Breast epithelium (tissue), 3 donors: ENCODE measurements around the gene LPCAT2.

Source experiments
- CTCF ChIP-seq, 3 donors: fragments of 450-650 bp; IDR thresholded peaks; one replicate each; pipeline ENCODE4 v1.5.1; 2016 to 2017; ENCODE audit warnings: antibody characterized with exemption in 3 of 3, mild to moderate bottlenecking in 3 of 3, moderate library complexity in 3 of 3
- POLR2A ChIP-seq: fragments of 450-650 bp; IDR thresholded peaks from one replicate; pipeline ENCODE4 v1.6.1; 2016; ENCODE audit warnings: antibody characterized with exemption, mild to moderate bottlenecking, moderate library complexity
- POLR2AphosphoS5 ChIP-seq, 3 donors: sonication (generic); formaldehyde crosslinking; IDR thresholded peaks; one replicate each; pipeline ENCODE4 v1.6.1; 2017; ENCODE audit warnings: antibody characterized with exemption in 3 of 3

- TF ChIP-seq CTCF (IDR thresholded peaks at IDR 0.05) (no peak), POLR2AphosphoS5 (IDR thresholded peaks at IDR 0.05) (no peak), POLR2A (no peak)
Measured at GRCh38 chr16:55588799-55589198, 79.9 kb downstream of the LPCAT2 start.
